A549 (cell line): ENCODE measurements around the gene TECR.

Source experiments
- E2F6 ChIP-seq: IDR thresholded peaks from 2 replicates; pipeline ENCODE4 v1.6.1; 2012; ENCODE audit warnings: low read depth, borderline replicate concordance
- EHMT2 ChIP-seq: fragments of 200-600 bp; sonication (generic); IDR thresholded peaks from 2 replicates; pipeline ENCODE4 v1.6.1; 2016; ENCODE audit warnings: antibody characterized with exemption, low read depth, mild to moderate bottlenecking, moderate library complexity
- GATA3 ChIP-seq: IDR thresholded peaks from 2 replicates; pipeline ENCODE4 v1.6.1; 2012; ENCODE audit warnings: borderline replicate concordance
- KDM1A ChIP-seq: fragments of 200-600 bp; sonication (generic); IDR thresholded peaks from 2 replicates; pipeline ENCODE4 v1.6.1; 2016; ENCODE audit warnings: low read depth, mild to moderate bottlenecking
- ZNF302 ChIP-seq: fragments of 250-450 bp; sonication (Bioruptor Pico); IDR thresholded peaks from 2 replicates; pipeline ENCODE4 v1.9.0; 2021; ENCODE audit warnings: inconsistent platforms, mild to moderate bottlenecking, moderate library complexity
- ZSCAN20 ChIP-seq: fragments of 250-450 bp; sonication (Bioruptor Pico); IDR thresholded peaks from 2 replicates; pipeline ENCODE4 v1.8.0; 2022; ENCODE audit warnings: mild to moderate bottlenecking, moderate library complexity
- TF ChIP-seq, protein P1 (sequence below): fragments of >200 bp; sonication (Bioruptor Twin); formaldehyde crosslinking; IDR thresholded peaks from 3 replicates; pipeline ENCODE4 v1.5.1; 2016
- TF ChIP-seq, protein P2 (sequence below): IDR thresholded peaks from 2 replicates; pipeline ENCODE4 v1.6.1; 2012

GRCh38 chr19:14494910-14495671 lies 34.3 kb upstream of the TECR start:
- TF ChIP-seq, protein P1, sequence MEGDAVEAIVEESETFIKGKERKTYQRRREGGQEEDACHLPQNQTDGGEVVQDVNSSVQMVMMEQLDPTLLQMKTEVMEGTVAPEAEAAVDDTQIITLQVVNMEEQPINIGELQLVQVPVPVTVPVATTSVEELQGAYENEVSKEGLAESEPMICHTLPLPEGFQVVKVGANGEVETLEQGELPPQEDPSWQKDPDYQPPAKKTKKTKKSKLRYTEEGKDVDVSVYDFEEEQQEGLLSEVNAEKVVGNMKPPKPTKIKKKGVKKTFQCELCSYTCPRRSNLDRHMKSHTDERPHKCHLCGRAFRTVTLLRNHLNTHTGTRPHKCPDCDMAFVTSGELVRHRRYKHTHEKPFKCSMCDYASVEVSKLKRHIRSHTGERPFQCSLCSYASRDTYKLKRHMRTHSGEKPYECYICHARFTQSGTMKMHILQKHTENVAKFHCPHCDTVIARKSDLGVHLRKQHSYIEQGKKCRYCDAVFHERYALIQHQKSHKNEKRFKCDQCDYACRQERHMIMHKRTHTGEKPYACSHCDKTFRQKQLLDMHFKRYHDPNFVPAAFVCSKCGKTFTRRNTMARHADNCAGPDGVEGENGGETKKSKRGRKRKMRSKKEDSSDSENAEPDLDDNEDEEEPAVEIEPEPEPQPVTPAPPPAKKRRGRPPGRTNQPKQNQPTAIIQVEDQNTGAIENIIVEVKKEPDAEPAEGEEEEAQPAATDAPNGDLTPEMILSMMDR: no peak
- TF ChIP-seq E2F6 (no peak), GATA3 (no peak), ZSCAN20 (CRISPR knock-in tag) (no peak), EHMT2 (no peak), ZNF302 (CRISPR knock-in tag) (no peak), KDM1A (no peak)
- TF ChIP-seq, protein P2, sequence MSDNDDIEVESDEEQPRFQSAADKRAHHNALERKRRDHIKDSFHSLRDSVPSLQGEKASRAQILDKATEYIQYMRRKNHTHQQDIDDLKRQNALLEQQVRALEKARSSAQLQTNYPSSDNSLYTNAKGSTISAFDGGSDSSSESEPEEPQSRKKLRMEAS: no peak
